ENCODE results near the gene STRBP. TPM values are rescaled to one million over a fixed set of nuclear protein-coding genes. Genes with fewer than 3 reads are reported as not detected.

Gene STRBP
- total and polyA plus RNA-seq, 2 of the 4 experiments (the other 2 are of a cell fraction) = 2.1 to 2.5 TPM

DNA sequence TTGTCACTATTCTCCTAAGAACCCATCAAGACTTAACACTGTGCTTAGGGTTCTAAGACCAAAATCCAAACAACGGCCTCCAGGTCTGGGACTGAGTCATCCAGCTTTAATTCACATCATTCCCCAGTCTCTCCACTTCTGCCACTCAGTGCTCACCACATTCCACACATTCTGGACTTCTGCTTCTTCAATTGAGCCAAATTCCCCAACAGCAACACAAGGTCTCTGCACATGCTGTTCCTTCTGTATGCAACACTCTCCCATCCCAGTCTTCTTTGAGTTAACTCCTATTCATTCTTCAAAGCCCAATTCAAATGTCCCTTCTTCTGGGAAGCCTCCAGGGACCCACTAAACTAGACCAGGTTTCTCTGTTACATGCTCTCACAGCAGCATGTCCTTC, 137.1 kb downstream of the STRBP start:
- in situ Hi-C loops (cut with MboI; ENCODE audit: low sequenced_read_pairs) = no loop called here
- dilution Hi-C loops (cut with HindIII; ENCODE audit: low sequenced_read_pairs, unreplicated experiment) = no loop called here

More for the DNA sequence above, 137.1 kb downstream of the STRBP start:
- Histone ChIP-seq H2BK15ac (ENCODE audit: low read depth, low read length) (no peak overlapping the region), H3K23ac (ENCODE audit: low read depth, low read length) (no peak overlapping the region), H3K56ac (ENCODE audit: extremely low read depth, insufficient read depth, low read length) (no peak overlapping the region), H2AK9ac (replicated peaks; ENCODE audit: low read depth, low read length, poor library complexity) (no peak overlapping the region), H4K91ac (ENCODE audit: insufficient read depth, low read depth, low read length) (no peak overlapping the region), H3K14ac (replicated peaks; ENCODE audit: low read depth, low read length) (no peak overlapping the region), H3K4ac (ENCODE audit: low read depth, low read length) (no peak overlapping the region), H2BK20ac (ENCODE audit: low read depth, low read length) (0 out of 2 replicates have a peak overlapping the region, but pooled peaks have one; percentile 24), H3K4me2 (ENCODE audit: low read depth, low read length) (no peak overlapping the region), H3K27ac (ENCODE audit: insufficient read depth, low read length) (no peak overlapping the region), H3K18ac (ENCODE audit: low read depth, low read length) (no peak overlapping the region), H3K27me3 (ENCODE audit: control insufficient read depth, insufficient read depth, low read length) (no peaks in the 10 kb centered on the region), H3K9me3 (ENCODE audit: control insufficient read depth, insufficient read depth, low read length) (no peaks in the 10 kb centered on the region), H3K79me1 (ENCODE audit: low read depth in 1 of 2, low read length in 2 of 2) (no peaks in the 10 kb centered on the region), H2BK120ac (ENCODE audit: low read depth, low read length) (0 out of 2 replicates have a peak overlapping the region, but pooled peaks have one; percentile 12), H4K20me1 (ENCODE audit: insufficient read depth, low read length) (no peaks in the 10 kb centered on the region), H3K36me3 (ENCODE audit: control insufficient read depth, insufficient read depth, low read length) (no peaks in the 10 kb centered on the region), H2BK5ac (ENCODE audit: low read depth, low read length, poor library complexity, severe bottlenecking) (no peak overlapping the region), H3K9ac (ENCODE audit: low read depth, low read length) (no peak overlapping the region), H4K5ac (ENCODE audit: low read depth, low read length) (no peak overlapping the region), H2AK5ac (ENCODE audit: low read depth, low read length) (no peak overlapping the region), H2AFZ (replicated peaks; ENCODE audit: low read length, poor library complexity) (no peak overlapping the region), H3K9me1 (ENCODE audit: insufficient read depth, low read length) (no peaks in the 10 kb centered on the region), H4K8ac (ENCODE audit: low read depth in 2 of 2, low read length in 2 of 2) (no peak overlapping the region), H3K4me1 (ENCODE audit: control insufficient read depth, insufficient read depth, low read length) (peaks cover 2% of the 10 kb centered on the region), H3K4me3 (ENCODE audit: insufficient read depth, low read depth, low read length) (no peak overlapping the region)
- no TSS peak for BruUV-seq (replicated peaks)
- TF ChIP-seq CEBPB (IDR thresholded peaks at IDR 0.05; ENCODE audit: low read depth, low read length) (no peak), RFX5 (IDR thresholded peaks at IDR 0.05; ENCODE audit: low read depth, low read length) (no peak), MAZ (IDR thresholded peaks at IDR 0.05; ENCODE audit: borderline replicate concordance, low read depth, low read length) (no peak), NFE2L2 (IDR thresholded peaks at IDR 0.05; ENCODE audit: low read depth, low read length) (no peak)
- TF ChIP-seq, protein P1, sequence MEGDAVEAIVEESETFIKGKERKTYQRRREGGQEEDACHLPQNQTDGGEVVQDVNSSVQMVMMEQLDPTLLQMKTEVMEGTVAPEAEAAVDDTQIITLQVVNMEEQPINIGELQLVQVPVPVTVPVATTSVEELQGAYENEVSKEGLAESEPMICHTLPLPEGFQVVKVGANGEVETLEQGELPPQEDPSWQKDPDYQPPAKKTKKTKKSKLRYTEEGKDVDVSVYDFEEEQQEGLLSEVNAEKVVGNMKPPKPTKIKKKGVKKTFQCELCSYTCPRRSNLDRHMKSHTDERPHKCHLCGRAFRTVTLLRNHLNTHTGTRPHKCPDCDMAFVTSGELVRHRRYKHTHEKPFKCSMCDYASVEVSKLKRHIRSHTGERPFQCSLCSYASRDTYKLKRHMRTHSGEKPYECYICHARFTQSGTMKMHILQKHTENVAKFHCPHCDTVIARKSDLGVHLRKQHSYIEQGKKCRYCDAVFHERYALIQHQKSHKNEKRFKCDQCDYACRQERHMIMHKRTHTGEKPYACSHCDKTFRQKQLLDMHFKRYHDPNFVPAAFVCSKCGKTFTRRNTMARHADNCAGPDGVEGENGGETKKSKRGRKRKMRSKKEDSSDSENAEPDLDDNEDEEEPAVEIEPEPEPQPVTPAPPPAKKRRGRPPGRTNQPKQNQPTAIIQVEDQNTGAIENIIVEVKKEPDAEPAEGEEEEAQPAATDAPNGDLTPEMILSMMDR (conservative IDR thresholded peaks at IDR 0.05; ENCODE audit: low read depth, low read length) = no peak
- TF ChIP-seq, protein P2, sequence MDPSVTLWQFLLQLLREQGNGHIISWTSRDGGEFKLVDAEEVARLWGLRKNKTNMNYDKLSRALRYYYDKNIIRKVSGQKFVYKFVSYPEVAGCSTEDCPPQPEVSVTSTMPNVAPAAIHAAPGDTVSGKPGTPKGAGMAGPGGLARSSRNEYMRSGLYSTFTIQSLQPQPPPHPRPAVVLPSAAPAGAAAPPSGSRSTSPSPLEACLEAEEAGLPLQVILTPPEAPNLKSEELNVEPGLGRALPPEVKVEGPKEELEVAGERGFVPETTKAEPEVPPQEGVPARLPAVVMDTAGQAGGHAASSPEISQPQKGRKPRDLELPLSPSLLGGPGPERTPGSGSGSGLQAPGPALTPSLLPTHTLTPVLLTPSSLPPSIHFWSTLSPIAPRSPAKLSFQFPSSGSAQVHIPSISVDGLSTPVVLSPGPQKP (IDR thresholded peaks at IDR 0.05; ENCODE audit: borderline replicate concordance, low read depth, low read length) = no peak
- intact Hi-C loops (cut with micrococcal nuclease) = no loop called here
- POLR2A ChIA-PET (ENCODE audit: unreplicated experiment) = no interaction called here
- DNase-seq (peak; percentile 75), ATAC-seq (ENCODE audit: low read depth) (peak; percentile 97)
- WGBS, 2 experiments (ENCODE audit: extremely low coverage in 2 of 2, insufficient read length in 1 of 2) = 50% methylated on average over 1 of the region's 1 CpG; no CpG with 5 or more reads in 1 of the 2 experiments
- CTCF ChIA-PET = no interaction called here

Measured in IMR-90 (cell line).